ENCODE results near the gene RICTOR.

DNA sequence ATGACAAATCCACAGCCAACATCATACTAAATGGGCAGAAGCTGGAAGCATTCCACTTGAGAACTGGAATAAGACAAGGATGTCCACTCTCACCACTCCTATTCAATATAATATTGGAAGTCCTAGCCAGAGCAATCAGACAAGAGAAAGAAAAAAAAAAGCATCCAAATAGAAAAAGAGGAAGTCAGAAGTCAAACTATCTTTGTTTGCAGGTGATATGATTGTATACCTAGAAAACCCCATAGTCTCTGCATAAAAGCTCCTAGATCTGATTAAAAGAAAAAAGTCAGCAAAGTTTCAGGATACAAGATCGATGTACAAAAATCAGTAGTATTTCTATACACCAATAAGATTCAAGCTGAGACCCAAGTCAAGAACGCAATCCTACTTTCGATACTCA, 162.3 kb downstream of the RICTOR start:
- no peak for TF ChIP-seq POLR2A (IDR thresholded peaks at IDR 0.05; ENCODE audit: low read depth, low read length)
- TF ChIP-seq, protein P1, sequence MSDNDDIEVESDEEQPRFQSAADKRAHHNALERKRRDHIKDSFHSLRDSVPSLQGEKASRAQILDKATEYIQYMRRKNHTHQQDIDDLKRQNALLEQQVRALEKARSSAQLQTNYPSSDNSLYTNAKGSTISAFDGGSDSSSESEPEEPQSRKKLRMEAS (IDR thresholded peaks at IDR 0.05; ENCODE audit: insufficient read depth, insufficient read length): no peak
